Caco-2 (cell line): ENCODE data around the gene FSIP2. TPM values are rescaled to one million over a fixed set of nuclear protein-coding genes. Genes with fewer than 3 reads are reported as not detected.

ENCODE experiments used
- Bru-seq: library from RNA; stranded (reverse); fragments of 400-500 nt; gene quantifications from one replicate; lab custom pipeline; 2021; lab: Mats Ljungman, UMichigan
- BruChase-seq, 2 experiments: library from RNA; stranded (reverse); fragments of 400-500 nt; gene quantifications; one replicate each; lab custom pipeline; 2021; lab: Mats Ljungman, UMichigan
- BruUV-seq: library from RNA; stranded (reverse); fragments of 400-500 nt; replicated peaks from 2 replicates; lab custom pipeline; 2021; lab: Mats Ljungman, UMichigan
- CTCF ChIA-PET: fragments of 300-600 bp; sonication (Branson Sonifier 250); formaldehyde crosslinking; loops from one replicate; lab custom pipeline; 2022; ENCODE audit warnings: antibody characterized with exemption; lab: Charles Lee
- POLR2A ChIA-PET: fragments of 300-600 bp; sonication (Branson Sonifier 250); formaldehyde crosslinking; loops from one replicate; lab custom pipeline; 2022; ENCODE audit warnings: antibody characterized with exemption; lab: Charles Lee
- DNase-seq, 2 experiments: peaks; one replicate each; pipeline versions ENCODE4 v3.0.0 to v3.0.0-alpha.2; 2020 to 2022
- H3K27me3 ChIP-seq: replicated peaks from 2 replicates; pipeline ENCODE4 v1.6.0; 2011; ENCODE audit warnings: low read length; ENCODE audit not compliant: control insufficient read depth, insufficient read depth
- H3K36me3 ChIP-seq: 2 replicates; pipeline ENCODE4 v1.5.1; 2011; ENCODE audit warnings: low read length; ENCODE audit not compliant: control insufficient read depth, insufficient read depth
- H3K4me1 ChIP-seq: fragments of 250-450 bp; sonication (Bioruptor Pico); 2 replicates; pipeline ENCODE4 v1.5.1; 2020; ENCODE audit warnings: mild to moderate bottlenecking
- H3K4me3 ChIP-seq: 2 replicates; pipeline ENCODE4 v1.5.1; 2011; ENCODE audit warnings: low read depth, mild to moderate bottlenecking, control low read depth, low read length
- H3K9me3 ChIP-seq: fragments of 250-450 bp; sonication (Bioruptor Pico); 2 replicates; pipeline ENCODE4 v1.5.1; 2020; ENCODE audit warnings: mild to moderate bottlenecking, moderate library complexity
- H3K27ac Mint-ChIP-seq: one replicate; pipeline ENCODE4 v1.8.0; 2022; ENCODE audit warnings: mixed read lengths; ENCODE audit not compliant: unreplicated experiment
- H3K27me3 Mint-ChIP-seq: one replicate; pipeline ENCODE4 v1.8.0; 2022; ENCODE audit warnings: mixed read lengths; ENCODE audit not compliant: insufficient read depth, unreplicated experiment
- H3K36me3 Mint-ChIP-seq: one replicate; pipeline ENCODE4 v1.8.0; 2022; ENCODE audit warnings: mild to moderate bottlenecking, mixed read lengths; ENCODE audit not compliant: insufficient read depth, unreplicated experiment
- H3K4me1 Mint-ChIP-seq: one replicate; pipeline ENCODE4 v1.8.0; 2022; ENCODE audit warnings: low read depth, mixed read lengths; ENCODE audit not compliant: unreplicated experiment
- H3K4me3 Mint-ChIP-seq: one replicate; pipeline ENCODE4 v1.8.0; 2022; ENCODE audit warnings: mild to moderate bottlenecking, moderate library complexity, mixed read lengths; ENCODE audit not compliant: unreplicated experiment
- H3K9me3 Mint-ChIP-seq: one replicate; pipeline ENCODE4 v1.8.0; 2022; ENCODE audit warnings: mixed read lengths; ENCODE audit not compliant: unreplicated experiment
- intact Hi-C: fragments of 100-400 bp; cut with micrococcal nuclease; formaldehyde crosslinking; loops from one replicate; pipeline ENCODE4 v1.10.0; 2022; ENCODE audit not compliant: unreplicated experiment
- long read RNA-seq: library from polyadenylated mRNA; stranded (forward); transcript quantifications from one replicate; pipeline ENCODE4 v2.0.0, GENCODE V29; 2022
- total RNA-seq: library from RNA; stranded (reverse); gene quantifications from 2 replicates; pipeline ENCODE4 v1.2.3, GENCODE V29; 2022
- TF ChIP-seq, protein P1 (sequence below), 2 experiments: fragments of 200-600 bp in 1 of 2; IDR thresholded peaks; 1 replicate in 1 of 2; 2 replicates in 1 of 2; pipeline versions ENCODE4 v1.5.1 to v1.8.0; 2011 to 2022; ENCODE audit warnings: antibody characterized with exemption in 1 of 2, control low read depth in 1 of 2, inconsistent platforms in 1 of 2, low read depth in 1 of 2, low read length in 1 of 2, mild to moderate bottlenecking in 1 of 2, moderate library complexity in 1 of 2; ENCODE audit not compliant: insufficient read depth in 1 of 2, severe bottlenecking in 1 of 2, unreplicated experiment in 1 of 2

The FSIP2 gene, protein sequence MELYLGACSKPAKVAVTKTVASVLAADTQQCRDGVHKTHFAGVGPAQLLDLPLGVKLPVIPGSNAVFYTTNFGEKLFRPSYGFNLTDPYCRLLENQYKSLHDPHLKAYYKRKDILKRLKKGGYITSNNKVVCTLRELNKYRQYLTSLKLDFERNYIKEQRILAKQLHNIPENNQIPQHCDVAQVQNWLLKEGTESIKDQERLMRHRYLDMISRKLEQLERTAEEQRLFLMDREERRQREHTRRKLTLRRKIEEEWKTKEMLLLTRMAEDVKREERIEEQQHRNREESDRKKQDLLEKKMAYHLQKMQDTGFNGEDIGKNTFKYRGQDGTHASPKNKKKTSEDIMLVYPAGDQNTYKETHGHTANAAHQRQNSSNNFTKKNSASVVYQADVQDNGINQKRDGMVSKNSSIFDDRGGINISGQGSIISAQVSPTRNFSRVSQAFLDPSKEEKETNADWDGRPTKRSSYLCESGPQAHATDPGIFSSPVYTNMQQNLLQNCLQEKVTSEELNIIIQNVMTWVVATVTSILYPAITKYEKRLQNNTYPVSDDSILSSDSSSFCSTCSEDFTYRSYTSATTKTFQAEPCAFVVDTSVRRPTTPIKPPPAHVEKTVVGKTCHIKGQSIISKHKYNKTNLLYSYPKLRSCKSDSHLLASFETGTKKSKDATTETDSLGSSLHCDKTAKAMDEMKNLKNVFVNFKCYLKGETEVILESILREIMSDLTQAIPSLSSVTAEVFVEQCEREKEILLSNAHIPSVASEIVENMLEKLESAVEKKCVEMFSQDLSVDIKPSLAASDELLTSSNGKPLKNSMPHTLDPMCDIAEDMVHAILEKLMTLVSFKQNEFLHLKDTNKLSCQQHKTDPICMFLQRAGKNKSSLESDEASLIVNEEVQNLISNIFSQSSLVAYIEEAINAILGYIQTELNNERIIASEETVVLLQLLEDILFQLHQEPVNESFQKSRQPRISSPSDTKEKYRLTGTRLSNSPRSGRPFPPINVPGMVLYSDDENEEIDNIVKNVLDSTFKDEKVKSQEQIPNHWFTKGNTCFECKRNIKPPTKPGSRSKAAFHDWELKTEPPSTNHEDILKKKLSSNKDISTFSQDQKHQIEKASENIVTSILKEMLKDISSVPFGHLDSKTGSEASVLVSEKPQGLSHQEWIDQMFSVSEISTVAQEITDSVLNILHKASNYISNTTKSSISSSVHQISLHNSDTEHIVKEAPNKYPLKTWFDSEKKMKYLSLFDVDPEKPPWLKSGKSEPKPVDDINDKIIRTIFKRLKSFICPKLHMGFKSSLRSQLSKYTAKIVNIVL (N-terminal part only)
- total RNA-seq (0.09 TPM in 2 replicates), Bru-seq, nascent RNA (percentile 6 among the genes with signal in this experiment), BruChase-seq, experiment 1, labeled RNA remaining after a 2-hour chase (percentile 10 among the genes with signal in this experiment), BruChase-seq, experiment 2, labeled RNA remaining after a 6-hour chase (percentile 7 among the genes with signal in this experiment)
- long read RNA-seq, partial matches to known transcripts = 0 of 2 reads
- long read RNA-seq, other reads (novel, unspliced or antisense) = 2 of 2 reads

DNA sequence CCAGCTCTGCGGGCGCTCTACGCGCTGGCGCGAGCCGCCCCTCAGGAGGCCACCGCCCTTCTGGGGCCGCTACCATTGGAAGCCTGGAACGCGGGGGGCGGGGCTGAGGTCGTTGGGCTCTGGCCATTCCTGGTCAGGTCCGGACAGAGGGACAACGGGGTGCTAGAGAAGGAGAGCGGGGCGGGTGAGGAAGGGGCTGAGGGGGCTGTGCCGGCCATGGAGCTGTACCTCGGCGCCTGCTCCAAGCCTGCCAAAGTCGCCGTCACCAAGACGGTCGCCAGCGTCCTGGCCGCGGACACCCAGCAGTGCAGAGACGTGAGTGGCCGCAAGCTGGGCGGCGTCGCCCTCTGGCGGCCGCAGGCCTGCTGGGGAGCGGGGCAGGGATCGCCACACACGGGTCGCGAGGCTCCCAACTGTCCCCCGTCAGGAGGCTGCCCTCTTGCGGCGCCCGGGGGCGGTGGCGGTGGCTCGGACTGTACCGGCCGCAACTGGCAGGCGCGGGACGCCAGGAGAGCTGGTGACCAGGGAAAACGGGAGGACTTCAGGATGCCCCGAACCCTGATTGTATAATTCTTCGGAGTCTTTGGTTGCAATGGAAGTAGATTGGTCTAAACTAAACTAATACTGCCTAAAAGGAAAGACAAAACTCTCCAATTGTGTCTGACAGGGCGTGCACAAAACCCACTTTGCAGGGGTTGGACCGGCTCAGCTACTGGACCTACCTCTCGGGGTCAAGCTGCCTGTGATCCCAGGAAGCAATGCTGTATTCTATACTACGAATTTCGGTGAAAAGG lies at the start of gene FSIP2:
Gene FSIP2 (plus strand): TSS at position 126 of the 794 bp plus-strand sequence. CDS start 91 bp downstream, at position 217.
- no peaks in the 10 kb centered on the region for H3K9me3 Mint-ChIP-seq
- TF ChIP-seq, protein P1, sequence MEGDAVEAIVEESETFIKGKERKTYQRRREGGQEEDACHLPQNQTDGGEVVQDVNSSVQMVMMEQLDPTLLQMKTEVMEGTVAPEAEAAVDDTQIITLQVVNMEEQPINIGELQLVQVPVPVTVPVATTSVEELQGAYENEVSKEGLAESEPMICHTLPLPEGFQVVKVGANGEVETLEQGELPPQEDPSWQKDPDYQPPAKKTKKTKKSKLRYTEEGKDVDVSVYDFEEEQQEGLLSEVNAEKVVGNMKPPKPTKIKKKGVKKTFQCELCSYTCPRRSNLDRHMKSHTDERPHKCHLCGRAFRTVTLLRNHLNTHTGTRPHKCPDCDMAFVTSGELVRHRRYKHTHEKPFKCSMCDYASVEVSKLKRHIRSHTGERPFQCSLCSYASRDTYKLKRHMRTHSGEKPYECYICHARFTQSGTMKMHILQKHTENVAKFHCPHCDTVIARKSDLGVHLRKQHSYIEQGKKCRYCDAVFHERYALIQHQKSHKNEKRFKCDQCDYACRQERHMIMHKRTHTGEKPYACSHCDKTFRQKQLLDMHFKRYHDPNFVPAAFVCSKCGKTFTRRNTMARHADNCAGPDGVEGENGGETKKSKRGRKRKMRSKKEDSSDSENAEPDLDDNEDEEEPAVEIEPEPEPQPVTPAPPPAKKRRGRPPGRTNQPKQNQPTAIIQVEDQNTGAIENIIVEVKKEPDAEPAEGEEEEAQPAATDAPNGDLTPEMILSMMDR (IDR thresholded peaks at IDR 0.05; ENCODE audit: insufficient read depth in 1 of 2, low read depth in 1 of 2, low read length in 1 of 2, severe bottlenecking in 1 of 2, unreplicated experiment in 1 of 2) = no peak
- H3K27me3 ChIP-seq = no peaks in the 10 kb centered on the region
- BruUV-seq = no TSS peak
- H3K36me3 Mint-ChIP-seq = no peaks in the 10 kb centered on the region
- intact Hi-C loops = no loop called here
- CTCF ChIA-PET = no interaction called here
- H3K4me1 Mint-ChIP-seq = no peaks in the 10 kb centered on the region
- H3K4me3 Mint-ChIP-seq = no peak within 1 kb of the TSS
- POLR2A ChIA-PET = no interaction called here
- no peak for DNase-seq
- no peak within 1 kb of the TSS for H3K27ac Mint-ChIP-seq
- H3K27me3 Mint-ChIP-seq = peaks cover 2% of the 10 kb centered on the region
- H3K4me3 ChIP-seq = no peak within 1 kb of the TSS
- H3K4me1 ChIP-seq = no peaks in the 10 kb centered on the region
- no peaks in the 10 kb centered on the region for H3K36me3 ChIP-seq
- H3K9me3 ChIP-seq = no peaks in the 10 kb centered on the region

DNA sequence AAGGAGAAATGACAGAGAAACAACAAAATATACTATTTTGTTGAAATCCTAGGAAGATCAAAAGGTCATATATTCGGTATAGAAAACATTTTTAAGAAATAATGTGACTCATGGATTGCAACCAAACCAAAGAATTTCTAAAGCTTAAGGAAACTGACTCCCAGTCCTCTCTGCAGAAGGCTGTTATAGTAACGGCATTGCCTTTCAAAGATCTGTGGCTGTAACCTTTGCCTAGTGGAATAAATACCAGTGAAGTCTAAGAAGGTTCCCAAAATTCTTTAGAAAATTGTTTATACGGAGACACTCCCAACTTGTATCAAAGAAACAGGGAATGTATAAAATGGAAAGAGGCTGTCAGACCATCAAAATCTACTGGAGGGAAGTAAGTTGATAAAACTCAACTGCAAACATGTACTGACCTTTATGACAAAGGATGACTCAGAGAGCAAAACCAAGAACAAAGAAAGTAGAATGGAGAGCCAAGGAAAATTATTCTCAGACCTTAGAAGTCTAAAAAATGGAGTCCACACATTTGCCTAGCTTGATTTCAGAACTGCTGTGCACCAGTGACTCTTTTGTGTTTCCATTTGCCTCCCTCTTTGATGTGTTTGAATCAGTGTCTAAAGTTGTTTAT lies 48.6 kb upstream of the FSIP2 start:
- peaks cover 12% of the 10 kb centered on the region for H3K27me3 Mint-ChIP-seq
- POLR2A ChIA-PET = no interaction called here
- no peaks in the 10 kb centered on the region for H3K36me3 ChIP-seq
- no peak overlapping the region for H3K27ac Mint-ChIP-seq
- TF ChIP-seq, protein P1 (IDR thresholded peaks at IDR 0.05; ENCODE audit: insufficient read depth in 1 of 2, low read depth in 1 of 2, low read length in 1 of 2, severe bottlenecking in 1 of 2, unreplicated experiment in 1 of 2) = no peak
- H3K4me1 ChIP-seq = no peaks in the 10 kb centered on the region
- H3K27me3 ChIP-seq = no peaks in the 10 kb centered on the region
- no TSS peak for BruUV-seq
- H3K4me3 Mint-ChIP-seq = no peak overlapping the region
- H3K9me3 Mint-ChIP-seq = no peaks in the 10 kb centered on the region
- intact Hi-C loops = no loop called here
- no peak overlapping the region for H3K4me3 ChIP-seq
- CTCF ChIA-PET = no interaction called here
- H3K9me3 ChIP-seq = no peaks in the 10 kb centered on the region
- H3K36me3 Mint-ChIP-seq = no peaks in the 10 kb centered on the region
- H3K4me1 Mint-ChIP-seq = no peaks in the 10 kb centered on the region
- DNase-seq = no peak
